ENCODE measurements around the gene CFAP74. TPM values are rescaled to one million over a fixed set of nuclear protein-coding genes. Genes with fewer than 3 reads are reported as not detected.

The CFAP74 gene
- total and polyA plus RNA-seq, 2 experiments from 2014 or later, result not detected

DNA sequence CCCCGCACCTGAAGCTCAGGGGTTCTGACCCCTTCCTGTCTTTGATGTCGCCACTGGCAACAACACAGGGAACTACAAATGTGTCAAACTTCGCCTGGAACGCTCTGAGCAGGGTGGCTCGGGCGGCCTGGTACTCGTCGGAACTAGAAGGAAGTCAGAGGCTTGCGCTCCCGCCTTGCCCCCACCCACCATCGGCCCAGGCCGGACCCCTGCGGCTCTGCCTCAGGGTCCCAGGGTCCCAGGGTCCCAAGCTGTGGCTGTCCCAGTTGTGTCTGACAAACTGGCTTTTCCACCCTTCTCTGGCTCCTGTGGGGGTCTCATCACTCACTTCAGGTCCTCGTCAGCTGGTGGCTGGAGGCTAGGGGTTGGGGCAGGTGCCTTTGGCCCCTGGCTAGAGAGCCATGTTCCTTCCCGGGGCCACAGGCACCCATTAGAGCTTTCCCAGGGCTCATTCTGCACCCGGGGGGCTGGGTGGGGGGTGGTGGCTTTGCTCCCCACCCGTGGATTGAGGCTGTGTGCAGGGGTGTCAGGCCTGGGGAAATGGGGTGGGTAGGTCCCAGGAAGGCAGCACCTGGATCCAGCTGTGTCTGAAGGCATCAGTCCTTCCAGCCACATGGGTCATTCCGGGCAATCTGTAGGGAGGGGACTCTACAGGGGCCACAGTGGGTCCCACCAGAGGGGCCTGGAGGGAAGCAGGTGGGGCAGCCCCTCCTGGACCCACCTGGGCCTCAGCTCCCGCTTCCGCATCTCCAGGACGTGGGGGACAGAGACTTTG lies 76.5 kb downstream of the CFAP74 start:
- peak; percentile 1 for DNase-seq (ENCODE audit: low spot score)
- no peaks in the 10 kb centered on the region for H3K9me3 ChIP-seq (ENCODE audit: low read depth)
- H2AFZ ChIP-seq, result no peak overlapping the region
- H3K36me3 ChIP-seq (replicated peaks; ENCODE audit: insufficient read depth, low read depth), result no peaks in the 10 kb centered on the region
- H4K20me1 ChIP-seq (ENCODE audit: insufficient read depth, poor library complexity, severe bottlenecking), result no peaks in the 10 kb centered on the region
- no peaks in the 10 kb centered on the region for H3K9me2 ChIP-seq (replicated peaks; ENCODE audit: insufficient read depth)
- H3K4me1 ChIP-seq (ENCODE audit: insufficient read depth), result peaks cover 10% of the 10 kb centered on the region
- no peak overlapping the region for H3K4me3 ChIP-seq
- H3K27me3 ChIP-seq, result no peaks in the 10 kb centered on the region
- WGBS (ENCODE audit: low lambda C conversion rate, missing lambda C conversion rate), result 90% methylated on average over 19 of the region's 21 CpGs
- no peaks in the 10 kb centered on the region for H3K79me2 ChIP-seq
- TF ChIP-seq EZH2 (IDR thresholded peaks at IDR 0.05; ENCODE audit: borderline replicate concordance) (no peak), EZH2phosphoT487 (IDR thresholded peaks at IDR 0.05; ENCODE audit: low read depth, severe bottlenecking, unreplicated experiment) (no peak)
- TF ChIP-seq, protein P1, sequence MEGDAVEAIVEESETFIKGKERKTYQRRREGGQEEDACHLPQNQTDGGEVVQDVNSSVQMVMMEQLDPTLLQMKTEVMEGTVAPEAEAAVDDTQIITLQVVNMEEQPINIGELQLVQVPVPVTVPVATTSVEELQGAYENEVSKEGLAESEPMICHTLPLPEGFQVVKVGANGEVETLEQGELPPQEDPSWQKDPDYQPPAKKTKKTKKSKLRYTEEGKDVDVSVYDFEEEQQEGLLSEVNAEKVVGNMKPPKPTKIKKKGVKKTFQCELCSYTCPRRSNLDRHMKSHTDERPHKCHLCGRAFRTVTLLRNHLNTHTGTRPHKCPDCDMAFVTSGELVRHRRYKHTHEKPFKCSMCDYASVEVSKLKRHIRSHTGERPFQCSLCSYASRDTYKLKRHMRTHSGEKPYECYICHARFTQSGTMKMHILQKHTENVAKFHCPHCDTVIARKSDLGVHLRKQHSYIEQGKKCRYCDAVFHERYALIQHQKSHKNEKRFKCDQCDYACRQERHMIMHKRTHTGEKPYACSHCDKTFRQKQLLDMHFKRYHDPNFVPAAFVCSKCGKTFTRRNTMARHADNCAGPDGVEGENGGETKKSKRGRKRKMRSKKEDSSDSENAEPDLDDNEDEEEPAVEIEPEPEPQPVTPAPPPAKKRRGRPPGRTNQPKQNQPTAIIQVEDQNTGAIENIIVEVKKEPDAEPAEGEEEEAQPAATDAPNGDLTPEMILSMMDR (IDR thresholded peaks at IDR 0.05; ENCODE audit: poor library complexity), result no peak
- no peak overlapping the region for H3K27ac ChIP-seq
- H3K4me2 ChIP-seq, result no peak overlapping the region

DNA sequence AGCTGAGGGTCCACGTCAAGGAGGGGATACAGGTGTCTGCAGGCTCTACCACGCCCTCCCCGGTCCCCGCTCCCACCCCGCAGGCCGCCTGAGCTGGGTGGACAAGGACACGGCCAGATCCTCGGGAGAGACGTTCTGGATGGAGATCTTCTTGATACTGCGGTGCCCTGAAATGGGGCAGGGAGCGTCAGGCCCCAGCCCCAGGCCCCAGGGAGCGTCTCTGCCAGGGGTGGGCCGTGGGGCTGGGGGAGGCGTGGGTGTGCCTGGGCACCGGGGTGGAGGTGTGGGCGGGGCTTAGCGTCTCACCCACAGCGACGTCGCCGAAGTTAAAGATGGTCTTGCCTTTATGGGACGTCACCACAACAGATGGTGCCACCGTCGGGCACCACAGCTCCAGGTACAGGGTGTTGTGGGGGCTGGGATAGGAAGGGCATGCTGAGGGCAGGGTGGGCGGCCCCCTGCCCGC lies 77.2 kb downstream of the CFAP74 start:
- TF ChIP-seq EZH2 (IDR thresholded peaks at IDR 0.05; ENCODE audit: borderline replicate concordance) (no peak), EZH2phosphoT487 (IDR thresholded peaks at IDR 0.05; ENCODE audit: low read depth, severe bottlenecking, unreplicated experiment) (no peak)
- TF ChIP-seq, protein P1 (IDR thresholded peaks at IDR 0.05; ENCODE audit: poor library complexity), result no peak
- no peaks in the 10 kb centered on the region for H3K36me3 ChIP-seq (replicated peaks; ENCODE audit: insufficient read depth, low read depth)
- H3K27ac ChIP-seq, result no peak overlapping the region
- H4K20me1 ChIP-seq (ENCODE audit: insufficient read depth, poor library complexity, severe bottlenecking), result no peaks in the 10 kb centered on the region
- no peak overlapping the region for H3K4me3 ChIP-seq
- no peaks in the 10 kb centered on the region for H3K9me3 ChIP-seq (ENCODE audit: low read depth)
- 90% methylated on average over 15 of the region's 26 CpGs for WGBS (ENCODE audit: low lambda C conversion rate, missing lambda C conversion rate)
- peaks cover 10% of the 10 kb centered on the region for H3K4me1 ChIP-seq (ENCODE audit: insufficient read depth)
- no peak overlapping the region for H2AFZ ChIP-seq
- no peaks in the 10 kb centered on the region for H3K27me3 ChIP-seq
- no peak overlapping the region for H3K4me2 ChIP-seq
- peak; percentile 3 for DNase-seq (ENCODE audit: low spot score)
- H3K79me2 ChIP-seq, result no peaks in the 10 kb centered on the region
- H3K9me2 ChIP-seq (replicated peaks; ENCODE audit: insufficient read depth), result no peaks in the 10 kb centered on the region

DNA sequence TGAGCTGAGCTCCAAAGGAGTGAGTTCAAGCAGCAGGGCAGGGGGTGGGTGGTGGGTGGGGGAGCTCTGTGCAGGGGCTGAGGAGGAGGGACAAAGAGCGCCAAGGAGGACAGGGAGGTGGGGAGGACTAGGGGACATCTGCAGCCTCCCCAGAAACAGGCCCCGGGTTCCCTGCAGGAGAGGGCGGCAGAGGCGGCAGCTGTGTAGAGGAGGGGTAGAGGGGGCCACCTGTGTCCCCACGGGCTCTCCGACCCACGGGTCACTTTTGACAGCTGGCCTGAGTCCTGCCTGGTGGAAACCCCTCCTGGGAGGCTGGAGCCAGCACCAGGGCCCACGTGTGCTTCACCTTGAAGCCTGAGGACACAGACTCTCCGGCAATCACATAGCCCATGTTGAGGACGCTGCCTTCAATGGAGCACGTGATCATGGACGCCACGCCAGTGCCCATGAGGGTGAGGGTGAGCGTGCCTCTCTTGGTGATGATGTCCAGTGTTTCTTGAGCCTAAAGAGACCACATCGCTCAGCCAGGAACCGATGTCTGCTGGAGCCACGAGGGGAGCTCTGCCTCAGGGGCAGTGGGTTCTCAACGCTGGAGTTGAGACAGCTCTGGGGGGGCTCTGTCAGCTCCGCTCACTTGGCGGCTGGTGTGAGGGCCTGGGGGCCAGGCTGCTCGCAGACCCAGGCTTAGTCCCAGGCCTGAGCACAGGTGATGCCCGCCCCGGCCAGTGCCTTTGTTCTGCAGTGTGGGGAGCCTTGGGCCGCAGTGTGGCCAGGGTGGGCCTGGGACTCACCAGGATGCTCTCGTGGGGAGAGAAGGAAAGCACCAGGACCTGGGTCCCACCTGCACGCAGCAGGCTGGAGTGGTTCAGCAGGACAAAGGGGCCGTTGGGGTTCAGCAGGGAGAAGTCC lies 77.9 kb downstream of the CFAP74 start:
- no peak overlapping the region for H2AFZ ChIP-seq
- no peaks in the 10 kb centered on the region for H3K79me2 ChIP-seq
- no peaks in the 10 kb centered on the region for H3K9me3 ChIP-seq (ENCODE audit: low read depth)
- H3K4me3 ChIP-seq, result no peak overlapping the region
- WGBS (ENCODE audit: low lambda C conversion rate, missing lambda C conversion rate), result 89% methylated on average over 26 of the region's 27 CpGs
- no peaks in the 10 kb centered on the region for H3K36me3 ChIP-seq (replicated peaks; ENCODE audit: insufficient read depth, low read depth)
- TF ChIP-seq, protein P1 (IDR thresholded peaks at IDR 0.05; ENCODE audit: poor library complexity), result no peak
- TF ChIP-seq EZH2 (IDR thresholded peaks at IDR 0.05; ENCODE audit: borderline replicate concordance), result no peak
- no peak for TF ChIP-seq EZH2phosphoT487 (IDR thresholded peaks at IDR 0.05; ENCODE audit: low read depth, severe bottlenecking, unreplicated experiment)
- peak; percentile 2 for DNase-seq (ENCODE audit: low spot score)
- no peak overlapping the region for H3K27ac ChIP-seq
- H3K27me3 ChIP-seq, result no peaks in the 10 kb centered on the region
- H3K4me2 ChIP-seq, result no peak overlapping the region
- H3K4me1 ChIP-seq (ENCODE audit: insufficient read depth), result peaks cover 10% of the 10 kb centered on the region
- H3K9me2 ChIP-seq (replicated peaks; ENCODE audit: insufficient read depth), result no peaks in the 10 kb centered on the region
- H4K20me1 ChIP-seq (ENCODE audit: insufficient read depth, poor library complexity, severe bottlenecking), result no peaks in the 10 kb centered on the region
